ENCODE data around the gene TNFSF9.

Gene TNFSF9

GRCh38 chr19:6522712-6523111 lies 8.1 kb upstream of the TNFSF9 start:
- Histone ChIP-seq H3K27ac (ENCODE audit: low read depth, low read length) (no peak overlapping the region), H3K9me3 (ENCODE audit: control insufficient read depth in 1 of 2, low read length in 2 of 2) (no peaks in the 10 kb centered on the region), H3K9ac (ENCODE audit: low read depth in 1 of 2, low read length in 2 of 2) (no peak overlapping the region), H3K27me3 (ENCODE audit: control insufficient read depth in 1 of 2, insufficient read depth in 2 of 2, low read length in 2 of 2) (no peaks in the 10 kb centered on the region), H3K4me3 (ENCODE audit: low read depth in 1 of 2, low read length in 2 of 2) (no peak overlapping the region), H3K4me1 (ENCODE audit: control insufficient read depth in 1 of 2, insufficient read depth in 2 of 2, low read length in 2 of 2) (peaks cover 0 to 8% of the 10 kb centered on the region in 2 donors), H3K36me3 (ENCODE audit: control insufficient read depth in 1 of 2, insufficient read depth in 2 of 2, low read length in 2 of 2) (no peaks in the 10 kb centered on the region)

- Histone ChIP-seq H3K4me1 (ENCODE audit: control insufficient read depth in 1 of 2, insufficient read depth in 2 of 2, low read length in 2 of 2) (peaks cover 0 to 3% of the 10 kb centered on the region in 2 donors), H3K9ac (ENCODE audit: low read depth in 1 of 2, low read length in 2 of 2) (no peak overlapping the region), H3K27ac (ENCODE audit: low read depth, low read length) (no peak overlapping the region)
Measured at GRCh38 chr19:6524311-6524710, 6.5 kb upstream of the TNFSF9 start.

GRCh38 chr19:6527893-6528543 lies 2.8 kb upstream of the TNFSF9 start:
- no peak overlapping the region for H3K4me3 ChIP-seq (ENCODE audit: low read depth in 1 of 2, low read length in 2 of 2)
- peaks cover 18 to 19% of the 10 kb centered on the region in 2 donors for H3K27me3 ChIP-seq (ENCODE audit: control insufficient read depth in 1 of 2, insufficient read depth in 2 of 2, low read length in 2 of 2)
- no peak overlapping the region for H3K27ac ChIP-seq (ENCODE audit: low read depth, low read length)
- H3K9me3 ChIP-seq (ENCODE audit: control insufficient read depth in 1 of 2, low read length in 2 of 2): no peaks in the 10 kb centered on the region
- H3K4me1 ChIP-seq (ENCODE audit: control insufficient read depth in 1 of 2, insufficient read depth in 2 of 2, low read length in 2 of 2): peaks cover 13 to 19% of the 10 kb centered on the region in 2 donors
- no peaks in the 10 kb centered on the region for H3K36me3 ChIP-seq (ENCODE audit: control insufficient read depth in 1 of 2, insufficient read depth in 2 of 2, low read length in 2 of 2)
- no peak overlapping the region for H3K9ac ChIP-seq (ENCODE audit: low read depth in 1 of 2, low read length in 2 of 2)

More at GRCh38 chr19:6524311-6524710, 6.5 kb upstream of the TNFSF9 start:
- no peaks in the 10 kb centered on the region for H3K9me3 ChIP-seq (ENCODE audit: control insufficient read depth in 1 of 2, low read length in 2 of 2)
- H3K27me3 ChIP-seq (ENCODE audit: control insufficient read depth in 1 of 2, insufficient read depth in 2 of 2, low read length in 2 of 2): no peaks in the 10 kb centered on the region
- no peaks in the 10 kb centered on the region for H3K36me3 ChIP-seq (ENCODE audit: control insufficient read depth in 1 of 2, insufficient read depth in 2 of 2, low read length in 2 of 2)
- no peak overlapping the region for H3K4me3 ChIP-seq (ENCODE audit: low read depth in 1 of 2, low read length in 2 of 2)

- Histone ChIP-seq H3K4me3 (ENCODE audit: low read depth in 1 of 2, low read length in 2 of 2) (no peak overlapping the region), H3K27me3 (ENCODE audit: control insufficient read depth in 1 of 2, insufficient read depth in 2 of 2, low read length in 2 of 2) (peaks cover 18 to 20% of the 10 kb centered on the region in 2 donors), H3K4me1 (ENCODE audit: control insufficient read depth in 1 of 2, insufficient read depth in 2 of 2, low read length in 2 of 2) (peaks cover 13 to 19% of the 10 kb centered on the region in 2 donors), H3K9ac (ENCODE audit: low read depth in 1 of 2, low read length in 2 of 2) (no peak overlapping the region), H3K27ac (ENCODE audit: low read depth, low read length) (no peak overlapping the region), H3K36me3 (ENCODE audit: control insufficient read depth in 1 of 2, insufficient read depth in 2 of 2, low read length in 2 of 2) (no peaks in the 10 kb centered on the region), H3K9me3 (ENCODE audit: control insufficient read depth in 1 of 2, low read length in 2 of 2) (no peaks in the 10 kb centered on the region)
Measured at GRCh38 chr19:6528544-6529121, 2.2 kb upstream of the TNFSF9 start.

- Histone ChIP-seq H3K4me1 (ENCODE audit: control insufficient read depth in 1 of 2, insufficient read depth in 2 of 2, low read length in 2 of 2) (peaks cover 13 to 19% of the 10 kb centered on the region in 2 donors), H3K9ac (ENCODE audit: low read depth in 1 of 2, low read length in 2 of 2) (no peak overlapping the region), H3K27ac (ENCODE audit: low read depth, low read length) (no peak overlapping the region), H3K9me3 (ENCODE audit: control insufficient read depth in 1 of 2, low read length in 2 of 2) (no peaks in the 10 kb centered on the region), H3K36me3 (ENCODE audit: control insufficient read depth in 1 of 2, insufficient read depth in 2 of 2, low read length in 2 of 2) (no peaks in the 10 kb centered on the region), H3K27me3 (ENCODE audit: control insufficient read depth in 1 of 2, insufficient read depth in 2 of 2, low read length in 2 of 2) (peaks cover 18 to 20% of the 10 kb centered on the region in 2 donors), H3K4me3 (ENCODE audit: low read depth in 1 of 2, low read length in 2 of 2) (no peak overlapping the region)
Measured at GRCh38 chr19:6529351-6529750, 1.5 kb upstream of the TNFSF9 start.

- no peaks in the 10 kb centered on the region for H3K9me3 ChIP-seq (ENCODE audit: control insufficient read depth in 1 of 2, low read length in 2 of 2)
- no peaks in the 10 kb centered on the region for H3K36me3 ChIP-seq (ENCODE audit: control insufficient read depth in 1 of 2, insufficient read depth in 2 of 2, low read length in 2 of 2)
- no peak overlapping the region for H3K9ac ChIP-seq (ENCODE audit: low read depth in 1 of 2, low read length in 2 of 2)
- H3K4me3 ChIP-seq (ENCODE audit: low read depth in 1 of 2, low read length in 2 of 2): peak overlapping the region in 1 of 2 donors; percentile 76
- H3K27me3 ChIP-seq (ENCODE audit: control insufficient read depth in 1 of 2, insufficient read depth in 2 of 2, low read length in 2 of 2): peaks cover 20 to 24% of the 10 kb centered on the region in 2 donors
- peaks cover 13 to 19% of the 10 kb centered on the region in 2 donors for H3K4me1 ChIP-seq (ENCODE audit: control insufficient read depth in 1 of 2, insufficient read depth in 2 of 2, low read length in 2 of 2)
- no peak overlapping the region for H3K27ac ChIP-seq (ENCODE audit: low read depth, low read length)
Measured at GRCh38 chr19:6529937-6530385, 865 bp upstream of the TNFSF9 start.

GRCh38 chr19:6531163-6531955 lies 533 bp downstream of the TNFSF9 start:
- H3K4me1 ChIP-seq (ENCODE audit: control insufficient read depth in 1 of 2, insufficient read depth in 2 of 2, low read length in 2 of 2): peaks cover 18 to 20% of the 10 kb centered on the region in 2 donors
- H3K27ac ChIP-seq (ENCODE audit: low read depth, low read length): peak overlapping the region; percentile 42
- no peaks in the 10 kb centered on the region for H3K36me3 ChIP-seq (ENCODE audit: control insufficient read depth in 1 of 2, insufficient read depth in 2 of 2, low read length in 2 of 2)
- peak overlapping the region; percentile 38 to 51 for H3K9ac ChIP-seq (ENCODE audit: low read depth in 1 of 2, low read length in 2 of 2)
- H3K4me3 ChIP-seq (ENCODE audit: low read depth in 1 of 2, low read length in 2 of 2): peak overlapping the region; percentile 62 to 76
- H3K27me3 ChIP-seq (ENCODE audit: control insufficient read depth in 1 of 2, insufficient read depth in 2 of 2, low read length in 2 of 2): peaks cover 20 to 25% of the 10 kb centered on the region in 2 donors
- H3K9me3 ChIP-seq (ENCODE audit: control insufficient read depth in 1 of 2, low read length in 2 of 2): no peaks in the 10 kb centered on the region

GRCh38 chr19:6531956-6532243 lies 1.1 kb downstream of the TNFSF9 start:
- Histone ChIP-seq H3K9ac (ENCODE audit: low read depth in 1 of 2, low read length in 2 of 2) (no peak overlapping the region), H3K36me3 (ENCODE audit: control insufficient read depth in 1 of 2, insufficient read depth in 2 of 2, low read length in 2 of 2) (no peaks in the 10 kb centered on the region), H3K4me3 (ENCODE audit: low read depth in 1 of 2, low read length in 2 of 2) (no peak overlapping the region), H3K27ac (ENCODE audit: low read depth, low read length) (no peak overlapping the region), H3K27me3 (ENCODE audit: control insufficient read depth in 1 of 2, insufficient read depth in 2 of 2, low read length in 2 of 2) (peaks cover 20 to 25% of the 10 kb centered on the region in 2 donors), H3K4me1 (ENCODE audit: control insufficient read depth in 1 of 2, insufficient read depth in 2 of 2, low read length in 2 of 2) (peaks cover 20 to 22% of the 10 kb centered on the region in 2 donors), H3K9me3 (ENCODE audit: control insufficient read depth in 1 of 2, low read length in 2 of 2) (no peaks in the 10 kb centered on the region)

- Histone ChIP-seq H3K27me3 (ENCODE audit: control insufficient read depth in 1 of 2, insufficient read depth in 2 of 2, low read length in 2 of 2) (peaks cover 20 to 25% of the 10 kb centered on the region in 2 donors), H3K9me3 (ENCODE audit: control insufficient read depth in 1 of 2, low read length in 2 of 2) (no peaks in the 10 kb centered on the region), H3K4me3 (ENCODE audit: low read depth in 1 of 2, low read length in 2 of 2) (peak overlapping the region in 1 of 2 donors; percentile 17), H3K27ac (ENCODE audit: low read depth, low read length) (no peak overlapping the region), H3K4me1 (ENCODE audit: control insufficient read depth in 1 of 2, insufficient read depth in 2 of 2, low read length in 2 of 2) (peaks cover 20 to 22% of the 10 kb centered on the region in 2 donors), H3K36me3 (ENCODE audit: control insufficient read depth in 1 of 2, insufficient read depth in 2 of 2, low read length in 2 of 2) (no peaks in the 10 kb centered on the region), H3K9ac (ENCODE audit: low read depth in 1 of 2, low read length in 2 of 2) (no peak overlapping the region)
Measured at GRCh38 chr19:6532244-6532999, 1.6 kb downstream of the TNFSF9 start.

All from duodenal mucosa (tissue), 2 donors.